GM18508 (cell line): ENCODE data around the gene LEMD3.
"Not testable (repeated sequence)": the region's sequence is repeated elsewhere in the genome, so short reads cannot be mapped to it uniquely, and the experiment has no call there.

Experiments
- ATAC-seq: cut with Tn5 transposase; IDR thresholded peaks from one replicate; pipeline ENCODE4 v1.9.1; 2021; ENCODE audit warnings: moderate number of reproducible peaks; ENCODE audit not compliant: insufficient read depth, unreplicated experiment

The LEMD3 gene

DNA sequence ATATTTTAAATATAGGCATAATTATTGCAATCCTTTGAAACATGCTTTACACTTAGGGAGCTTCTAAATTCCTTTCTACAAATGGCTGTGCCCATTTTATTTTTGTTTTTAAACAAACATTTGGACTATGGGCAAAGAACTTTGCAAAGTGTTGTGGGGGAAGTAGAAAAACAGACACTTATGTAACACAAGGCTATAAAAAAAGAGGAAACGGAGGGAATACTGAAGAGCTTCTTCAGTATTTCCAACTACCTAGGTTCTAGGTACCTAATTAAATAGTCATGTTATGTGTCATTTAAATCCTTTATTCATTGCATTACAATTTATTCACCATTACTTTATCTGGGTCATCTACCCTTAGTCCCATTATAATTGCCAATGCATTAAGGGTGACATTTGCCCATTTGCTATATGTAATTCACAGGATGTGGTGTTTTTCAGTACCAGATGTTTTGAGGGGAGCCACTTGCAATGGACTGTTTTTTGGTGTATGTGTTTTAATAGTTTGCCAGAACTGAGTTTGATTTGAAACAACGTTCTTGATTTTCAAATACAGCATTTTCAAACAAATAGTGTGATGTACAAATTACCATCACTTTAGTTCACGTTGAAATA, 107.6 kb downstream of the LEMD3 start:
- no peak for ATAC-seq

DNA sequence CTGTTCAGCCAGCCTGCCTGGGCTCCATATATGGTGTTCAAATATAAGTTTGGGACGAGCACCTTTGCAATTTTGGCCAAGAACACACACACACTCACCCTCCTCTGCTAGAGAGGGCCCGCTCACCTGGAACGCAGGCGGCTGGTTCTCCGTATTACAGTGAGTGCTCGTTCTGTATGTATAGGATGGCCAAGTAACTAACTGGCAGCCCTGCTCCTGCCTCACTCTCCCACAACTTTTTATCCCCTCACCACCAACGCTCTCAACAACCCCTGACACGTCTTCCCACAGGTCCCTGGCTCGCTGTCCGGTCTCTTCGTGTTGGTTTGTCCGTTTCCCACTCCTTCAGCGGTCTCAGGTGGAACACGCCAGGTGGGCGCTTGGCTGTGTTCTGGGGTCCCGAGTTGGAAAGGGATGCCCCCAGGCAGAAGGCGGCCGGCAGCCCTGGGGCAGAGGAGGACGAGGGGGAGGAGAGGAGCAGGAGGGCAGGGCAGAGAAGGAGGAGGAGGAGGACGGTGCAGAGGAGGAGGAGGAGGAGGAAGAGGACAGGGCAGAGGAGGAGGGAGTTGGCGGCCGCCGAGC, 108.7 kb downstream of the LEMD3 start:
- no peak for ATAC-seq

GRCh38 chr12:65278576-65279368, 109.4 kb downstream of the LEMD3 start, which contains the start of gene MSRB3:
Gene MSRB3, plus strand, starts transcription at chr12:65278683. Its CDS starts 29,897 bp downstream, at chr12:65308580.
- ATAC-seq, result no peak

DNA sequence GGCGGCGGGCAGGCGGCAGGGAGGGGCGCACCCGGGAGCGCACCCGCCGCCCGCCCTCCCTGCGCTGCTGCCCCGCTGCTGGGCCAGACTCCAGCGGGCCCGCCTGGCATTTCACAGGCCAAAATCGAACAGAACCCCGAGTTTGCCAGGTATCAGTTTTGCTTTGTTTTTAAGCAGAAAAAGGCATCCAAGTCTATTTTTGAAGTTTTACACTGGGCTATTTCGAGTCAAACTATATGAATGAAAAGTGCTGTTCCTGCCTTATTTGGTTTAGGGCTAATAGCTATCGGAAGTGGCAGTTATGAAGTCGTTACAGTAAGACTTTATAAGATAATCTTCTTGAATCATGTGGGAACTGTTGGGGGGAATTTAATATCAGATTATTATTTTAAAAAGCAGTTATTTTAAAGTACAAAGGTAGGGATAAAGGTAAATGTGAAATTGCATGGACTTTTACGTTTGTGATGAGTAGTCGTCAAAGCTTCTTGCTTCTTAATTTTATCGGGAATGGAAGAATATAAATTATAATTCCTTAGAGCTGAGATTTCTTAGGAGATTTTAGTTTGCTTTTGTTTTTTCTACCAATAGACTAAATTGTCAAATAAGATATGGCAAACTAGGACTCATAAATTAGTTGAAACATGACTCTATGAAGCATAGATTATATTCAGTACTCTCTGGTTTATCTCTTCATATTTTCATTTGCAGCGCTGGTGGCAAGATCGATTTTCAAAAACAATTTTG, 110.2 kb downstream of the LEMD3 start:
- ATAC-seq, result no peak

GRCh38 chr12:65280306-65280705, 110.9 kb downstream of the LEMD3 start:
- ATAC-seq, result no peak

- no peak for ATAC-seq
These were observed 113.5 kb downstream of the LEMD3 start for GRCh38 chr12:65282840-65283239.

DNA sequence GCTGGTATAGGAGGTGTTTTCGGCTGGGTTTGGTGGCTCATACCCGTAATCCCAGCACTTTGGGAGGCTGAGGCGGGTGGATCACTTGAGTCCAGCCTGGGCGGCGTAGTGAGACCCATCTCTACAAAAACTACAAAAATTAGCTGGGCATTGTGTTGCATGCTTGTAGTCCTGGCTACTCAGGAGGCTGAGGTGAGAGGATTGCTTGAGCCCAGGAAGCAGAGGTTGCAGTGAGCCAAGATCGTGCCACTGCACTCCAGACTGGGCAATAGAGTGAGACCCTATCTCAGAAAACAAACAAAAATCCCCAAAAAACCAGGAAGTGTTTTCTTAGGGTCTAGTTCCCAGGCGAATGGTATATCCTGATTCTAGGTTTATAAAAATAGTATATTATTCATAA, 116.1 kb downstream of the LEMD3 start:
- ATAC-seq, result not testable (repeated sequence)

DNA sequence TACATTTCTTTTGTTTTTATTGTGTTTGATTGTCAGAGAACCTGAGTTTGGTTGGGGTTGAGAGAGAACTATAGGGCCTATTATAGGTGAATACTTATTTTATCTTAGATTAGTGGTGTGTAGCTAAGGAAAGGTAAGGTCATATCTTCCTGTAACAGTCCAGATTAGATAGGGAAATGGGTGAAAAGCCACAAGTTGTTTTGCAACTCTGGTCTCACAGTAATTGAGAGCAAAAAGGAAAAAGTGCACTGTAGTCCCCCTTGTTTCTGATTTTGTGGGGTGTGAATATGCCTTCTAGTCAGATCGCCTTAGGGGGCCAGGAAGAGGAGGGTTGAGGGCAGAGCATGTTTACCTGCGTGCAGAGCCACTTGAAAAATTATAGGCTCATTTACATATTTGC, 118.0 kb downstream of the LEMD3 start:
- no peak for ATAC-seq

GRCh38 chr12:65292241-65292640, 122.9 kb downstream of the LEMD3 start:
- ATAC-seq, result no peak

DNA sequence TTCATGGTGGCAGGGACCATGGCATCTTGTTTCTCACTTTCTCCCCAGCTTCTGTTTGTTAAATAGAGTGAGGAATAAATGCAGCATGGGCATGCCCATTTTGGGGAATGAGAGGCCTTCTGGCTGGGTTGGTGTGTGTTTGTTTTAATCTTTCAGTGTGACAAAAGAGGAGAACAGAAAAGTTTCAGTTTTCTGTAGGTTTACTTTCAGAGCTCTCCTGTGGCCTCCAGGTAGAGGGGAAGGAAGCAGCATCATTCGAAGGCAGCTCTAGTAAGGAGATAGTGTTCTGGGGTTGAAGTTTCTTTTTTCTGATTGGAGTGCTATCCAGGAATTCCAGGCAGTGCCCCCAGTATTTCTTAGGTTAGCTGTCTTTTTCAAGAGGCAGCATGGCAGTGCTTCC, 124.4 kb downstream of the LEMD3 start:
- ATAC-seq, result no peak

DNA sequence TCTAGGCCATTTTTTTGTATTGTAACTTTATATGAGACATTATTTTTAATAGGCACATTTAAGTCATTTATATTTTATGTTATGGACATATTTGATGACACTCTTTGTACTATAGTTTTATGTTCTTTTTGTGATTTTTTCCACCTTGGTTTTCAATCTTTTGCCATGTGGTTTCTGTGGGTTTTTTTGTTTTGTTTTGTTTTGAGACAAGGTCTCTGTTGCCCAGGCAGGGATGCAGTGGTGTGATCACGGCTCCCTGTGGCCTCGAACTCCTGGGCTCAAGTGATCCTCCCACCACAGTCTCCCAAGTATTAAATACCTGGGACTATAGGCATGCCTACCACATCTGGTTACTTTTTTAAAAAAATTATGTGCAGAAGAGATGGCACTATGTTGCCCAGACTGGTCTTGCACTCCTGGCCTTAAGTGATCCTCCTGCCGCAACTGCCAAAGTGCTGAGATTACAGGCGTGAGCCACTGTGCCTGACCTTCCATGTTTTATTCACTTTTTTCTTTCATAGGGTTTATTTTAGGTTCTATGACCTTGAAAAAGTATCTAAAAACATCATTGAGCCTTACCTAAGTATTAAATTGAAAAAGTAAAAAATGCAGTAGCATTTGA, 125.4 kb downstream of the LEMD3 start:
- ATAC-seq, result no peak

DNA sequence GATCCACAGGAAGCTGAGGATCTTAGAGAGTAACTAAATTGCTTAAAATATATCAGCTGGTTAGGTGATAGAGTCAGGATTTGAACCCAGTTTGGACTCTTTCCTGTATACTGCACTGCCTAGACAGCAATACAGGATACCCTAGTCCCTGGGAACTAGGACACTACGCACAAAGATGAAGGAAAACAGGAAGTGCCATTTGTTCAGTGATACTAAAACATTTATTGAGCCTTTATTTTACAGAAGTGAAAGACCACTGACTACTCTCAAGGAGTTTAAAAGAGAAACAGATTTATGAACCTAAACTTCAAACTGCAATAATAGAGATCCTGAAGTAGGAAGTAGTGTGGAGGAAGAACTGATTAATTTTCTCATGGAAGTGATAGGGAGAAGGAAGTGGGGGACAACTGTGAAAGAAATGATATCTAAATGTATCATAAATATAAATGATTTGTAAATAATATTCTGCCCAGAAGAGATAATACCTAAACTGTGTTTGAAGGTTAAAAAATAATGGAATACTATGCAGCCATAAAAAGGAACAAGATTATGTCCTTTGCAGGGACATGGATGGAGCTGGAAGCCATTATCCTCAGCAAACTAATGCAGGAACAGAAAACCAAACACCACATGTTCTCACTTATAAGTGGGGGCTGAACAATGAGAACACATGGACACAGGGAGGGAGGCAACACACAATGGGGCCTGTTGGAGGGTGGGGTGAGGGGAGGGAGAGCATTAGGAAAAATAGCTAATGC, 127.3 kb downstream of the LEMD3 start:
- ATAC-seq, result no peak
